Dermis blood vessel endothelial cell (primary cell): Measurements from ENCODE around the gene TSPAN1. TPM values are rescaled to one million over a fixed set of nuclear protein-coding genes. Genes with fewer than 3 reads are reported as not detected.

Experiments used
- DNase-seq: peaks from one replicate; pipeline ENCODE4 v3.0.0; 2010
- total RNA-seq: library from RNA; depleted of rRNA; stranded (reverse); fragments of >200 nt; gene quantifications from 2 replicates; pipeline ENCODE4 v1.2.3, GENCODE V29; 2014

Gene TSPAN1
- total RNA-seq, 1 donor from 2014 or later, result 0.68 TPM

- DNase-seq, result no peak
Observed at GRCh38 chr1:46160212-46160611, 14.7 kb upstream of the TSPAN1 start.

DNA sequence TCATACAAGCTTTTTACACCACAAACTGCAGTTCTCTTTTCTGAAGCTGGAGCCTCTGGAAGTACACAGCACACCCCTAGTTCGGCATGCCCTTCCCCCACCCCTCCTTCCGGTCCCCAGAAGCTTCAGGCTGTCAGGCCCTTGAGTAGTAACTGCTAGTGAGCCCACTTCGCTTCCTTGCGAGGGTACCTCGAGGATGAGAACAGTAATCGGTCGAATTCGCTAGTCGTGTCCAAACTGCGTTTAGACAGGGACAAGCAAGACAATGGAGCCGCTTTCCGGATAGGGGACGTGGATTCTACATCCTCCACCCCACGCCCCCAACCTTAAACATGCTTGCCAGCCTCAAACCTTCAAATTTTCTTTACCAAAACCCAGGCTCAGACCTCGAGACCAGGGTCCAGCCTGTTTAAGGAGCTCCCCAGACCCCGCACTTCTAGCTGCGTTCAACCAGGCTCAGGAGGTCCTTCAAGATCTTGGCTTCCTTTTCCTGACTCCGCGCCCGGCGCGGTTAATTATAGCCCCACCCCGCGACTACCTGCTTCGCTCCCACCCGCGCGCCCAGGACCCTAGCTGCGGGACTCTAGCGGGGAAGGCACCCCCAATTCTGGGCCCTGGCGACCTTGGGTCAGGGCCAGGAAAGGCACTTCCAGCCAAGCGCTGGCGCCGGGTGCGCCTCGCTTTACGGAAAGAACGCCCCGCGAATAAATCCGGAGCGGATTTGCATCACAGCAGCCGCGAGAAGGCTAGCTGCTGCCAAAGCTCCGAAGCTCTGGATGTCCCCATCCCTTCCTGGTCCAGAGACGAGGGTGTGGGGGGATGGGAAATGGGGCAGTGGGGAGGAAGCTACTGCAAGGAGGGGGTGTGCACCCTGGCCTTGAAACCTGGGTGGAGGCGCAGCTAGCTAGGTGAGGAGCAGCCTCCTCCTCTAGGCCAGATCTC is 8.1 kb upstream of the TSPAN1 start:
- peak; percentile 65 for DNase-seq

DNA sequence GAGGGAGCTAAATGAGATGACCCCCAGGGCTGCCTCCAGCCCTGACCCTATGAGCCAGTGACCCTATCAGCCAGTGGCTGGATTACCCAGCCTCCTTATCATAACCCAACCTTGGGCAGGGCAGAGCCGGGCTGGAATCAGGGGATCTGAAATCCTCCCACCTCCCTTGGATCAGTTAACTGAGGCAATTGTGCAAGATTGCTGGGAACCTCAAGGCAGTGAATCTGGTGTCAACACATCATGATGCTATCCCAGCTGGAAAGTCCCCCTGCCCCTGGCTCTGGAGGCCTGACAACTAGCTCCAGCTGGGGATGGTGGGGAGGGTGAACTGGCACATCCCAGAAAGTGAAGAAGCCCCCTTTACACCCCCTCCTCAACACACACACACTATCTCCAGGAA is 6.4 kb upstream of the TSPAN1 start:
- DNase-seq, result no peak

- DNase-seq, result no peak
Observed at GRCh38 chr1:46169811-46170454, 5.0 kb upstream of the TSPAN1 start.

- DNase-seq, result peak; percentile 40
Observed at GRCh38 chr1:46171351-46171750, 3.5 kb upstream of the TSPAN1 start.

DNA sequence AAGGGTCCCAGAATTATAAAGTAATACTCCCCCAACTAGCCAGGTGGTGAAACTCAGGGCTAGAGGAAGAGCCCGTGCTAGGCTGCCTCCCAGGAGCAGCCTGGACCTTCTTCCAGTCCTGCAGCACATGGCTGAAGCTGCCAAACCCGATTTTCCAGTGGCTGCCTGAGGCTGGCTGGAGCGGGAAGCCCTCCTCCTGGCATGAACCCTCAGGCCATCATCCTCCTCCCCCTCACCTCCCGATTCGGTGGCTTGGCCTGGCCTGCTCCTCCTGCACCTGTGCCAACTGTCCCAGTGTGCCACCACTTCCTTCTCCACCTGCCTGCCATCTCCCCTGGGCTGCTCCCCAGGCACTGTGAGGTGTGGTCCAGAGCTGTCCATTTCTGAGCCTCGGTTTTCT is 3.0 kb upstream of the TSPAN1 start:
- DNase-seq, result peak; percentile 17

DNA sequence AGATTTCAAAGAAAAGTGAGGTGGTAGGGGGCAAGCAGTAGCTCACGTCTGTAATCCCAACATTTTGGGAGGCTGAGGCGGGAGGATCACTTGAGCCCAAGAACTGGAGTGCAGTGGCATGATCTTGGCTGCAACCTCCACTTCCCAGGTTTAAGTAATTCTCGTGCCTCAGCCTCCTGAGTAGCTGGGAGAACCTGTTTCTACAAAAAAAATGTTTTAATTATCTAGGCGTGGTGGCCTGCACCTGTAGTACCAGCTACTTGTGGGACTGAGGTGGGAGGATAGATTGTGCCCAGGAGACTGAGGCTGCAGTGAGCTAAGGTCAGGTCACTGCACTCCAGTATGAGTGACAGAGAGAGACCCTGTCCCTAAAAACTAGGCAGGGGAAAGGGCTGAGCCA is 2.6 kb upstream of the TSPAN1 start:
- DNase-seq, result no peak

- DNase-seq, result no peak
Observed at GRCh38 chr1:46173361-46173856, 1.5 kb upstream of the TSPAN1 start.

DNA sequence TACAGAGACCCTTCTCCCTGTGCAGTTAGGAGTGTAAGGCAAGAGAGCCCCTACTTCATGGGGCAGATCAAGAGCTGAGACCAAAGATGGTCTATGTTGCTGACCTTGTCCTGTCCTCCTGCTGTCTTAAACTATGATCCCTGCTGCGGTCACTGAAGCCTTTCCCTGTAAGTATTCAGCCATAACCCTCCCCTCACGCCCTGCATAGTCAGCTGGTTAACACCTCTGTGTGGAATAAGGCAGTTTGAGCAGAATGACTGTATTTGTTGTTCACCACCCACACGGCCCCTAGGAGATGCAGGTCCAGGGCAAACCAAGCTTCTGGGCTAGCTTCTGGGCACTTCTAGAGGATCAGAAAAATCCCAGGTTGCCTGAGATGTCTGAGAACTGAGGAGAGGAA is 356 bp downstream of the TSPAN1 start:
- DNase-seq, result no peak

GRCh38 chr1:46176211-46176865 is 1.5 kb downstream of the TSPAN1 start, which contains the start of gene P3R3URF:
P3R3URF (minus strand) TSS chr1:46176488; CDS start chr1:46176471, 17 bp downstream.
- no peak for DNase-seq

DNA sequence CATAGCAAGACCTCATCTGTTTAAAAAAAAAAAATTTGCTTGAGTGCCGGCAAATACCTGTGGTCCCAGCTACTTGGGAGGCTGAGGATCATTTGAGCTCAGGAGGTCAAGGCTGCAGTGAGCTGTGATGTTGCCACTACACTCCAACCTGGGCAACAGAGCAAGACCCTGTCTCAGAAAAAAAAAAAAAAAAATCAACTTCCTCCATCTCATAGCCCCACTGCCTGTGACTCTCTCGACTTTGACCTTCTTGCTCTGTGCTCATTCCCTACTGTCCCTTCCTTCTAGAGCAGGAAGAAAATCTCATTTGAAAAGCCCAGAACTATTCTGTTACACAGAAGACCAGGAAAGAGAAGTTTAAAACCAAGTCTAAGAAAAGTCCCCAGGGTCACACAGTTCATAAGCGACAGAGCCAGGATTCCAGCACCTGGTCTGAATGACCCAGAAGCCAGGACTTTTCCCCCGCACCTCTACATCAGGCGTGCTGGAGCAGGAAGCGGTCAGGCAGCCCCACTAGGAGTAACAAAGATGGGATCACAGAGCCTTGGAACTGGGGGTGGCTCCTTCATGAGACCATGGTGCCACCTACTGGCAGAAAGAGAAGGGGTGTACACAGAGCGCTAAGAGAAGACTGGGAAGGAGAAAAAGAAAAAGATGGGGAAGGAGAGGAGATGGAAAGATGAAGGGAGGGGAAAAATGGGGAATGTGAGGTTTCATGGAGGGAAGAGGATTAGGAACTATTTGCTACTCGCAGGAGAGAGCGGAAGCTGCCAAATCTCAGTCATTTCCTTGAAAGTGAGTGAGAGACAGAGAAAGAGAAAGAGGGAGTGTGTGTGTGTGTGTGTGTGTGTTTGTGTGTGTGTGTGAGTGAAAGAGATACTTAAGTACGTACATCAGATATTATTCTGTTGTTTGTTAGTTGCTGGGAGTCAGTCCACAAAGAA is 4.5 kb downstream of the TSPAN1 start:
- DNase-seq, result peak; percentile 92

DNA sequence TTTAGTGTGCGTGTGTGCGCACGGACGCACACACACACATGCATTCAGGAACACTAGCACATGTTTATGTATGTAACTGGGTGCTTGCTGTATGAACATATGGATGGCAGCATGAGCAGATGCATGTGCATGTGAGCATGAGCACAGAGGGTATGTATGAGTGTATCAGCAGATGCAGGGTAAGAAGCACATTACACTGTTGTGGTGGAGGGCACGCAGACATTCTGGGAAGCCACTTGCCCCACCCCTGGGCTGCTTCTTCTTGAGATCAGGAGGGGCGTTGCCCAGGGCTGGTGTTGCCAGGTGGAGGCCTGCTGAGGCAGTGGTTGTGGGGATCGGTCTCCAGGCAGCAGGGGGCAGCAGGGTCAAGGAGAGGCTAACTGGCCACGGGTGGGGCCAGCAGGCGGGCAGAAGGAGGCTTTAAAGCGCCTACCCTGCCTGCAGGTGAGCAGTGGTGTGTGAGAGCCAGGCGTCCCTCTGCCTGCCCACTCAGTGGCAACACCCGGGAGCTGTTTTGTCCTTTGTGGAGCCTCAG is 5.3 kb downstream of the TSPAN1 start:
- peak; percentile 30 for DNase-seq

GRCh38 chr1:46181343-46182260 is 6.7 kb downstream of the TSPAN1 start:
- peak; percentile 77 for DNase-seq

- DNase-seq, result peak; percentile 96
Observed at GRCh38 chr1:46183079-46183847, 8.4 kb downstream of the TSPAN1 start.

GRCh38 chr1:46183926-46184557 is 9.2 kb downstream of the TSPAN1 start:
- no peak for DNase-seq

DNA sequence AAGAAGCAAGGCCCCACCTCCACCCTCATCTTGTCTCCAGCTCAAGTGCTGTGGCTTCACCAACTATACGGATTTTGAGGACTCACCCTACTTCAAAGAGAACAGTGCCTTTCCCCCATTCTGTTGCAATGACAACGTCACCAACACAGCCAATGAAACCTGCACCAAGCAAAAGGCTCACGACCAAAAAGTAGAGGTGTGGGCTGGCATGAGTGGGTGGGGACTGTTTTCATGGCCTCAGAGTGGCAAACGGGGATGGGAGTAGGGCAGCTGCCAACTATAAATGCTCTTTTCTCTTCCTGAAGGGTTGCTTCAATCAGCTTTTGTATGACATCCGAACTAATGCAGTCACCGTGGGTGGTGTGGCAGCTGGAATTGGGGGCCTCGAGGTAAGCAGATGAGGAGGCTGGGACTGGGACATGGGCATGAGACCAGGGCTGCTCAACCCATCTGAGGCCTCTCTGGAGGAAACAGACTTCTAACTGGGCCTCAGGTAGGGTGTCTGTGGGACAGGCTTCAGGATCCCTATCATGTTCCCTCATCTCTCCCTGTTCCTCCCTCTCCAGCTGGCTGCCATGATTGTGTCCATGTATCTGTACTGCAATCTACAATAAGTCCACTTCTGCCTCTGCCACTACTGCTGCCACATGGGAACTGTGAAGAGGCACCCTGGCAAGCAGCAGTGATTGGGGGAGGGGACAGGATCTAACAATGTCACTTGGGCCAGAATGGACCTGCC is 10.2 kb downstream of the TSPAN1 start:
- no peak for DNase-seq

DNA sequence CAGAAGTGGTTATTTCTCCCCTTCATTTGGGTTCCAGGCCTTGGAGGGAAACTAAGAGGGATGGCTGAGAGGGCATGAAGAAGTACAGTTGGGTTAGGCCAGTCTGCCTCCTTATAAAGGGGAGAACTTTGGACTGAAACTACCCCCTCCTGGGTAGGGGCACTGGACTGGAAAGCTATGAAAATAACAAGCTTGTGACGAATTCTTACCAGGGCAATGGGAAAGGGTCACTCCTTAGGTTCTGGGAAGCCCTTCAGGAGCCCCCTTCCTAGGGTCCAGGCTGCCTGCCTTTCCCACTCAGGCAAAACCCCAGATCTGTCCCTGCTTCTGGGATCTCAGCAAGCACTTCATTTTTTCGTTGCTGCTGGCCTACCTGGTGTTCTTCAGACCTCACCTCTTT is 11.2 kb downstream of the TSPAN1 start:
- DNase-seq, result no peak

GRCh38 chr1:46187106-46187869 is 12.4 kb downstream of the TSPAN1 start:
- no peak for DNase-seq
